Measurements from ENCODE around the gene BIRC3.
"Not testable (repeated sequence)": the region's sequence is repeated elsewhere in the genome, so short reads cannot be mapped to it uniquely, and the experiment has no call there.

DNA sequence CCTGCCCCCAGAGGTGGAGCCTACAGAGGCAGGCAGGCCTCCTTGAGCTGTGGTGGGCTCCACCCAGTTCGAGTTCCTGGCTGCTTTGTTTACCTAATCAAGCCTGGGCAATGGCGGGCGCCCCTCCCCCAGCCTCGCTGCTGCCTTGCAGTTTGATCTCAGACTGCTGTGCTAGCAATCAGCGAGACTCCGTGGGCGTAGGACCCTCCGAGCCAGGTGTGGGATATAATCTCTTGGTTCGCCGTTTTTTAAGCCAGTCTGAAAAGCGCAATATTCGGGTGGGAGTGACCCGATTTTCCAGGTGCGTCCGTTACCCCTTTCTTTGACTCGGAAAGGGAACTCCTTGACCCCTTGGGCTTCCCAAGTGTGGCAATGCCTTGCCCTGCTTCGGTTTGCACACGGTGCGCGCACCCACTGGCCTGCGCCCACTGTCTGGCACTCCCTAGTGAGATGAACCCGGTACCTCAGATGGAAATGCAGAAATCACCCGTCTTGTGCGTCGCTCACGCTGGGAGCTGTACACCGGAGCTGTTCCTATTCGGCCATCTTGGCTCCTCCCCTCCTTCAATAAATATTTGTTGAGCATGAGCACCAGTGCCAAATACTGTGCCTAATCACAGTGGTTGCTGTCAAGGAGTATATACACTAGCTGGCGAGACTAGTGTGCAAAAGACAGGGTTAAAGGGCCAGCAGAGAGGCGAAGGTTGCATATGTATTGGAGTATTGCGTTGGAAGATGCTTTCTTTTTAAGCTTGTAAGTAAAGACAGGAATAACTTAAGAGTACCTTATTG, 57.5 kb downstream of the BIRC3 start:
- TF ChIP-seq, protein P1, sequence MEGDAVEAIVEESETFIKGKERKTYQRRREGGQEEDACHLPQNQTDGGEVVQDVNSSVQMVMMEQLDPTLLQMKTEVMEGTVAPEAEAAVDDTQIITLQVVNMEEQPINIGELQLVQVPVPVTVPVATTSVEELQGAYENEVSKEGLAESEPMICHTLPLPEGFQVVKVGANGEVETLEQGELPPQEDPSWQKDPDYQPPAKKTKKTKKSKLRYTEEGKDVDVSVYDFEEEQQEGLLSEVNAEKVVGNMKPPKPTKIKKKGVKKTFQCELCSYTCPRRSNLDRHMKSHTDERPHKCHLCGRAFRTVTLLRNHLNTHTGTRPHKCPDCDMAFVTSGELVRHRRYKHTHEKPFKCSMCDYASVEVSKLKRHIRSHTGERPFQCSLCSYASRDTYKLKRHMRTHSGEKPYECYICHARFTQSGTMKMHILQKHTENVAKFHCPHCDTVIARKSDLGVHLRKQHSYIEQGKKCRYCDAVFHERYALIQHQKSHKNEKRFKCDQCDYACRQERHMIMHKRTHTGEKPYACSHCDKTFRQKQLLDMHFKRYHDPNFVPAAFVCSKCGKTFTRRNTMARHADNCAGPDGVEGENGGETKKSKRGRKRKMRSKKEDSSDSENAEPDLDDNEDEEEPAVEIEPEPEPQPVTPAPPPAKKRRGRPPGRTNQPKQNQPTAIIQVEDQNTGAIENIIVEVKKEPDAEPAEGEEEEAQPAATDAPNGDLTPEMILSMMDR (IDR thresholded peaks at IDR 0.05) = not testable (repeated sequence)
- not testable (repeated sequence) for TF ChIP-seq POLR2A (IDR thresholded peaks at IDR 0.05)

All from esophagus squamous epithelium (tissue), 4 donors.